HepG2 (cell line): ENCODE results near the gene CDCP1. TPM values are rescaled to one million over a fixed set of nuclear protein-coding genes. Genes with fewer than 3 reads are reported as not detected.

Experiments
- ATAC-seq: fragments of 200-7000 bp; cut with Tn5 transposase; 3 replicates; pipeline ENCODE4 v1.9.1; 2020; ENCODE audit warnings: mild to moderate bottlenecking, moderate library complexity
- BruUV-seq: library from RNA; stranded (reverse); fragments of 400-500 nt; replicated peaks from 2 replicates; lab custom pipeline; 2021; lab: Mats Ljungman, UMichigan
- CTCF ChIA-PET: fragments of 300-600 bp; formaldehyde crosslinking; extraction: SDS; loops from one replicate; lab custom pipeline; 2021; ENCODE audit warnings: low total read pairs, inconsistent platforms, low intra/inter-chr PET ratio; lab: Yijun Ruan, JAX
- POLR2A ChIA-PET: fragments of 350-600 bp; sonication (Branson Sonifier 250); formaldehyde crosslinking; loops from one replicate; lab custom pipeline; 2020; ENCODE audit warnings: antibody characterized with exemption, inconsistent platforms; lab: Yijun Ruan, JAX
- DNase-seq: peaks from one replicate; pipeline ENCODE4 v3.0.0-alpha.2; 2015; ENCODE audit warnings: low spot score
- FAIRE-seq: peaks from 3 replicates; lab custom pipeline; 2011; peaks lifted over from hg19 to GRCh38; lab: Jason Lieb, UNC
- H2AFZ ChIP-seq: one replicate; pipeline ENCODE4 v1.6.1; 2011; ENCODE audit warnings: low read length, inconsistent platforms
- H3K27ac ChIP-seq: fragments of 300-600 bp; 3 replicates; pipeline ENCODE4 v1.8.0; 2011; ENCODE audit warnings: mixed run types, mild to moderate bottlenecking, mixed read lengths, low read length, inconsistent platforms; ENCODE audit not compliant: insufficient read depth; ENCODE audit errors: extremely low read length
- H3K27me3 ChIP-seq, 2 experiments: fragments of 200-600 bp in 1 of 2; 2 replicates in 1 of 2; 3 replicates in 1 of 2; pipeline versions ENCODE4 v1.6.0 to v1.8.0; 2011; ENCODE audit warnings: low read length in 2 of 2, mild to moderate bottlenecking in 2 of 2, moderate library complexity in 2 of 2, inconsistent platforms in 1 of 2; ENCODE audit not compliant: insufficient read depth in 2 of 2, control insufficient read depth in 1 of 2
- H3K36me3 ChIP-seq, 2 experiments: fragments of 200-600 bp in 1 of 2; replicated peaks in 1 of 2; 2 replicates in 1 of 2; 3 replicates in 1 of 2; pipeline versions ENCODE4 v1.5.1 to v1.8.0; 2011; ENCODE audit warnings: low read length in 2 of 2, inconsistent platforms in 1 of 2; ENCODE audit not compliant: insufficient read depth in 2 of 2, control insufficient read depth in 1 of 2
- H3K4me1 ChIP-seq: 2 replicates; pipeline ENCODE4 v1.5.1; 2012; ENCODE audit warnings: low read length, inconsistent platforms; ENCODE audit not compliant: insufficient read depth
- H3K4me2 ChIP-seq: 2 replicates; pipeline ENCODE4 v1.6.0; 2011; ENCODE audit warnings: low read depth, low read length, inconsistent platforms
- H3K4me3 ChIP-seq, 3 experiments: fragments of 200-600 bp in 1 of 3; sonication (generic), shearing (Covaris generic) in 1 of 3; replicated peaks in 1 of 3; 2 replicates each; pipeline ENCODE4 v1.5.1; 2011 to 2016; ENCODE audit warnings: low read length in 3 of 3, inconsistent platforms in 2 of 3, low read depth in 2 of 3, mild to moderate bottlenecking in 2 of 3, control low read depth in 1 of 3, mixed read lengths in 1 of 3; ENCODE audit not compliant: insufficient read depth in 1 of 3
- H3K79me2 ChIP-seq: one replicate; pipeline ENCODE4 v1.6.1; 2011; ENCODE audit warnings: low read length, inconsistent platforms; ENCODE audit not compliant: insufficient read depth
- H3K9ac ChIP-seq: 2 replicates; pipeline ENCODE4 v1.6.0; 2011; ENCODE audit warnings: mild to moderate bottlenecking, low read depth, low read length, inconsistent platforms; ENCODE audit not compliant: insufficient read depth
- H3K9me3 ChIP-seq: 2 replicates; pipeline ENCODE4 v1.5.1; 2012; ENCODE audit warnings: mild to moderate bottlenecking, low read length
- H4K20me1 ChIP-seq: 2 replicates; pipeline ENCODE4 v1.6.0; 2011; ENCODE audit warnings: inconsistent platforms, mild to moderate bottlenecking, low read length, moderate library complexity; ENCODE audit not compliant: insufficient read depth
- CREM ChIP-seq, 2 experiments: sonication (generic) in 1 of 2; formaldehyde crosslinking in 1 of 2; IDR thresholded peaks; 2 replicates each; pipeline versions ENCODE4 v1.4.0 to v1.6.1; 2016 to 2020; ENCODE audit warnings: antibody characterized with exemption in 1 of 2, mild to moderate bottlenecking in 1 of 2, missing genetic modification reagents in 1 of 2
- HNF4G ChIP-seq, 2 experiments: sonication (generic) in 1 of 2; formaldehyde crosslinking in 1 of 2; IDR thresholded peaks; 2 replicates each; pipeline versions ENCODE4 v1.4.0 to v1.6.1; 2011 to 2020; ENCODE audit warnings: borderline replicate concordance in 2 of 2, low read depth in 2 of 2, mild to moderate bottlenecking in 2 of 2, low read length in 1 of 2, missing genetic modification reagents in 1 of 2, moderate library complexity in 1 of 2
- SATB2 ChIP-seq: sonication (generic); formaldehyde crosslinking; IDR thresholded peaks from 2 replicates; pipeline ENCODE4 v1.5.0; 2020; ENCODE audit warnings: missing genetic modification reagents
- USF2 ChIP-seq, 2 experiments: sonication (generic) in 1 of 2; formaldehyde crosslinking in 1 of 2; IDR thresholded peaks; 2 replicates each; pipeline versions ENCODE4 v1.5.1 to v1.6.1; 2011 to 2020; ENCODE audit warnings: borderline replicate concordance in 1 of 2, low read depth in 1 of 2, low read length in 1 of 2, mild to moderate bottlenecking in 1 of 2, missing genetic modification reagents in 1 of 2, moderate library complexity in 1 of 2
- XBP1 ChIP-seq: sonication (generic); formaldehyde crosslinking; IDR thresholded peaks from 2 replicates; pipeline ENCODE4 v1.5.0; 2020; ENCODE audit warnings: missing genetic modification reagents
- ZNF577 ChIP-seq: sonication (generic); formaldehyde crosslinking; IDR thresholded peaks from 2 replicates; pipeline ENCODE4 v1.4.0; 2020; ENCODE audit warnings: mild to moderate bottlenecking, low read depth, missing genetic modification reagents, borderline replicate concordance
- WGBS: methylation state at CpG from one replicate; pipeline ENCODE4 v1.1.6; 2017; ENCODE audit warnings: low lambda C conversion rate; 5-methylcytosine and 5-hydroxymethylcytosine counted together
- in situ Hi-C: cut with HindIII; loops from 2 replicates; pipeline ENCODE4 v1.10.0; 2017; ENCODE audit warnings: low pct_unique_long_range_greater_than_20kb; ENCODE audit not compliant: extremely low pct_ligation_motif_present
- intact Hi-C: fragments of 100-400 bp; cut with micrococcal nuclease; formaldehyde crosslinking; loops from one replicate; pipeline ENCODE4 v1.10.0; 2022; ENCODE audit not compliant: unreplicated experiment
- polyA plus RNA-seq, 8 experiments: library from polyadenylated mRNA; depleted of rRNA in 3 of 8; stranded (reverse) in 7 of 8; unstranded in 1 of 8; fragments of >200 nt; fragmentation: Illumina TruSeq in 4 of 8; extraction: Trizol in 4 of 8; gene quantifications; 2 replicates each; pipeline versions ENCODE4 v1.2.1 to v1.2.3, GENCODE V29; 2011 to 2016; ENCODE audit warnings: low read depth in 4 of 8, missing spikeins in 1 of 8, mixed read lengths in 1 of 8; ENCODE audit not compliant: insufficient read depth in 1 of 8
- total RNA-seq, 5 experiments: library from RNA; depleted of rRNA; stranded (reverse); fragments of >200 nt; fragmentation: Illumina TruSeq; extraction: Trizol; gene quantifications; 2 replicates each; pipeline ENCODE4 v1.2.3, GENCODE V29; 2016; ENCODE audit warnings: low read depth in 1 of 5

The CDCP1 gene
- total and polyA plus RNA-seq, 2 of the 13 experiments (the other 11 are each of a cell fraction or from before 2014, with no cell fraction given), result 0.11 to 0.18 TPM

- Histone ChIP-seq H3K79me2 (no peaks in the 10 kb centered on the region), H3K27ac (no peak overlapping the region), H3K4me2 (no peak overlapping the region), H3K36me3 (no peaks in the 10 kb centered on the region), H3K4me1 (no peaks in the 10 kb centered on the region), H3K4me3 (no peak overlapping the region), H3K9ac (no peak overlapping the region)
- in situ Hi-C loops (no loop called here), intact Hi-C loops (no loop called here)
- CTCF ChIA-PET, result no interaction called here
- FAIRE-seq, result no peak
- POLR2A ChIA-PET, result no interaction called here
- 33% methylated on average over 1 of the region's 4 CpGs for WGBS
- TF ChIP-seq ZNF577 (CRISPR knock-in tag) (no peak), XBP1 (no peak), SATB2 (no peak), CREM (IDR thresholded peaks at IDR 0.05) (no peak), CREM (CRISPR knock-in tag; IDR thresholded peaks at IDR 0.05) (no peak), HNF4G (IDR thresholded peaks at IDR 0.05; ENCODE audit: borderline replicate concordance, low read depth, low read length) (no peak), HNF4G (CRISPR knock-in tag; IDR thresholded peaks at IDR 0.05; ENCODE audit: borderline replicate concordance, low read depth) (no peak), USF2 (IDR thresholded peaks at IDR 0.05; ENCODE audit: low read depth, low read length) (no peak), USF2 (CRISPR knock-in tag; IDR thresholded peaks at IDR 0.05; ENCODE audit: borderline replicate concordance) (no peak)
- TF ChIP-seq, all 625 proteins: peak for 0
- Histone ChIP-seq H3K27me3 (peaks cover 1 to 5% of the 10 kb centered on the region in 2 experiments; a peak in 2 of 5 replicates), H2AFZ (no peak overlapping the region), H3K9me3 (no peaks in the 10 kb centered on the region), H4K20me1 (no peaks in the 10 kb centered on the region)
- BruUV-seq, result no TSS peak
- no peak for ATAC-seq
- no peak for DNase-seq
Observed at GRCh38 chr3:45164056-45164455, 17.9 kb upstream of the CDCP1 start.
